ENCODE measurements around the gene TFAM. TPM values are rescaled to one million over a fixed set of nuclear protein-coding genes. Genes with fewer than 3 reads are reported as not detected.
A peak's percentile ranks its signal among the peaks of the same experiment; 100 is the strongest.

Gene TFAM
- total RNA-seq, 1 donor from 2014 or later = 39.4 TPM

- peak overlapping the region; percentile 96 for H3K27ac Mint-ChIP-seq (ENCODE audit: unreplicated experiment)
Observed at GRCh38 chr10:58385784-58386112, 538 bp downstream of the TFAM start.

GRCh38 chr10:58389024-58389423 is 3.8 kb downstream of the TFAM start:
- DNase-seq (ENCODE audit: low spot score) = no peak
- Mint-ChIP-seq H3K4me1 (ENCODE audit: unreplicated experiment) (peaks cover 11% of the 10 kb centered on the region), H3K27me3 (ENCODE audit: unreplicated experiment) (peaks cover 1% of the 10 kb centered on the region), H3K4me3 (ENCODE audit: unreplicated experiment) (no peak overlapping the region), H3K27ac (ENCODE audit: unreplicated experiment) (no peak overlapping the region), H3K36me3 (ENCODE audit: low read depth, unreplicated experiment) (peaks cover 12% of the 10 kb centered on the region), H3K9me3 (ENCODE audit: unreplicated experiment) (no peaks in the 10 kb centered on the region)
- TF ChIP-seq CTCF (IDR thresholded peaks at IDR 0.05; ENCODE audit: unreplicated experiment) = no peak

More at GRCh38 chr10:58385784-58386112, 538 bp downstream of the TFAM start:
- Mint-ChIP-seq H3K4me1 (ENCODE audit: unreplicated experiment) (peaks cover 11% of the 10 kb centered on the region), H3K9me3 (ENCODE audit: unreplicated experiment) (no peaks in the 10 kb centered on the region), H3K27me3 (ENCODE audit: unreplicated experiment) (peaks cover 1% of the 10 kb centered on the region), H3K4me3 (ENCODE audit: unreplicated experiment) (peak overlapping the region; percentile 99), H3K36me3 (ENCODE audit: low read depth, unreplicated experiment) (peaks cover 9% of the 10 kb centered on the region)
- peak; percentile 52 for DNase-seq (ENCODE audit: low spot score)
- no peak for TF ChIP-seq CTCF (IDR thresholded peaks at IDR 0.05; ENCODE audit: unreplicated experiment)

- Mint-ChIP-seq H3K4me3 (ENCODE audit: unreplicated experiment) (no peak overlapping the region), H3K27ac (ENCODE audit: unreplicated experiment) (no peak overlapping the region), H3K9me3 (ENCODE audit: unreplicated experiment) (no peaks in the 10 kb centered on the region), H3K4me1 (ENCODE audit: unreplicated experiment) (no peaks in the 10 kb centered on the region), H3K27me3 (ENCODE audit: unreplicated experiment) (no peaks in the 10 kb centered on the region), H3K36me3 (ENCODE audit: low read depth, unreplicated experiment) (peaks cover 9% of the 10 kb centered on the region)
- no peak for TF ChIP-seq CTCF (IDR thresholded peaks at IDR 0.05; ENCODE audit: unreplicated experiment)
- no peak for DNase-seq (ENCODE audit: low spot score)
Observed at GRCh38 chr10:58393317-58393716, 8.1 kb downstream of the TFAM start.

GRCh38 chr10:58394471-58394870 is 9.3 kb downstream of the TFAM start:
- no peaks in the 10 kb centered on the region for H3K4me1 Mint-ChIP-seq (ENCODE audit: unreplicated experiment)
- peaks cover 6% of the 10 kb centered on the region for H3K36me3 Mint-ChIP-seq (ENCODE audit: low read depth, unreplicated experiment)
- H3K27me3 Mint-ChIP-seq (ENCODE audit: unreplicated experiment) = no peaks in the 10 kb centered on the region
- DNase-seq (ENCODE audit: low spot score) = no peak
- H3K9me3 Mint-ChIP-seq (ENCODE audit: unreplicated experiment) = no peaks in the 10 kb centered on the region
- H3K27ac Mint-ChIP-seq (ENCODE audit: unreplicated experiment) = no peak overlapping the region
- H3K4me3 Mint-ChIP-seq (ENCODE audit: unreplicated experiment) = no peak overlapping the region
- TF ChIP-seq CTCF (IDR thresholded peaks at IDR 0.05; ENCODE audit: unreplicated experiment) = no peak

GRCh38 chr10:58396057-58396456 is 10.8 kb downstream of the TFAM start:
- Mint-ChIP-seq H3K4me3 (ENCODE audit: unreplicated experiment) (no peak overlapping the region), H3K27me3 (ENCODE audit: unreplicated experiment) (no peaks in the 10 kb centered on the region), H3K9me3 (ENCODE audit: unreplicated experiment) (no peaks in the 10 kb centered on the region), H3K36me3 (ENCODE audit: low read depth, unreplicated experiment) (peaks cover 4% of the 10 kb centered on the region), H3K4me1 (ENCODE audit: unreplicated experiment) (no peaks in the 10 kb centered on the region), H3K27ac (ENCODE audit: unreplicated experiment) (no peak overlapping the region)
- no peak for TF ChIP-seq CTCF (IDR thresholded peaks at IDR 0.05; ENCODE audit: unreplicated experiment)
- DNase-seq (ENCODE audit: low spot score) = no peak

Data from endothelial cell (in vitro differentiated cells).